ENCODE data around the gene TRMT112. TPM values are rescaled to one million over a fixed set of nuclear protein-coding genes. Genes with fewer than 3 reads are reported as not detected.

Gene TRMT112
- total RNA-seq, 1 experiment from 2014 or later = 328 TPM

- Histone ChIP-seq H3K27me3 (ENCODE audit: insufficient read depth, low read length) (no peaks in the 10 kb centered on the region), H3K9me3 (ENCODE audit: control insufficient read depth in 1 of 2, insufficient read depth in 1 of 2, low read depth in 1 of 2, low read length in 2 of 2) (no peaks in the 10 kb centered on the region), H3K9ac (ENCODE audit: low read length) (no peak overlapping the region), H3K4me3 (replicated peaks in 1 of 2; ENCODE audit: low read depth in 1 of 2, low read length in 2 of 2) (no peak overlapping the region), H3K9me2 (ENCODE audit: insufficient read depth) (no peaks in the 10 kb centered on the region), H3K36me3 (ENCODE audit: control insufficient read depth in 1 of 2, insufficient read depth in 2 of 2, low read length in 2 of 2) (no peaks in the 10 kb centered on the region), H3K79me2 (ENCODE audit: insufficient read depth, low read length) (no peaks in the 10 kb centered on the region), H3K4me1 (ENCODE audit: control insufficient read depth in 1 of 2, insufficient read depth in 2 of 2, low read length in 2 of 2) (peaks cover 15 to 35% of the 10 kb centered on the region in 2 experiments), H4K20me1 (ENCODE audit: insufficient read depth) (no peaks in the 10 kb centered on the region), H3K27ac (ENCODE audit: low read depth, low read length) (no peak overlapping the region), H3K4me2 (ENCODE audit: low read length) (no peak overlapping the region), H2AFZ (ENCODE audit: low read depth, low read length, poor library complexity, severe bottlenecking) (no peak overlapping the region)
- TF ChIP-seq POLR2AphosphoS5 (IDR thresholded peaks at IDR 0.05; ENCODE audit: low read depth, low read length) (no peak), EGR1 (IDR thresholded peaks at IDR 0.05; ENCODE audit: low read depth) (no peak), MAX (IDR thresholded peaks at IDR 0.05) (no peak)
- POLR2A ChIA-PET = interaction anchor here (1.4 to 1.6 kb wide), 2 partner anchors 10 to 35 kb away, joined by 5 to 7 read pairs; partner anchors contain the start of genes PRDX5 and TRMT112
- ATAC-seq (no peak), DNase-seq (ENCODE audit: low read depth, low spot score) (no peak)
- CTCF ChIA-PET = interaction anchor here (6.2 kb wide), 1 partner anchor 20 kb away, joined by 46 read pairs; no protein-coding TSS in a partner anchor
- no TSS peak for BruUV-seq (replicated peaks)
- RAD21 ChIA-PET (ENCODE audit: low non-redundant PET in 1 of 2, low total read pairs in 2 of 2, uncharacterized antibody in 2 of 2, unreplicated experiment in 2 of 2) = interaction anchor here (1.0 to 1.9 kb wide), 2 partner anchors 34 to 35 kb away, joined by 3 to 4 read pairs; partner anchors contain the start of genes PRDX5 (in 2 of the 2) and TRMT112 (in 1 of the 2)
- intact Hi-C loops (cut with micrococcal nuclease) = no loop called here
Measured at GRCh38 chr11:64352099-64352994, 35.0 kb upstream of the TRMT112 start.

- Histone ChIP-seq H3K27ac (ENCODE audit: low read depth, low read length) (no peak overlapping the region), H3K9ac (ENCODE audit: low read length) (no peak overlapping the region), H3K4me1 (ENCODE audit: control insufficient read depth in 1 of 2, insufficient read depth in 2 of 2, low read length in 2 of 2) (peaks cover 7 to 28% of the 10 kb centered on the region in 2 experiments), H4K20me1 (ENCODE audit: insufficient read depth) (no peaks in the 10 kb centered on the region), H3K9me3 (ENCODE audit: control insufficient read depth in 1 of 2, insufficient read depth in 1 of 2, low read depth in 1 of 2, low read length in 2 of 2) (no peaks in the 10 kb centered on the region), H2AFZ (ENCODE audit: low read depth, low read length, poor library complexity, severe bottlenecking) (no peak overlapping the region), H3K27me3 (ENCODE audit: insufficient read depth, low read length) (no peaks in the 10 kb centered on the region), H3K4me3 (replicated peaks in 1 of 2; ENCODE audit: low read depth in 1 of 2, low read length in 2 of 2) (no peak overlapping the region), H3K36me3 (ENCODE audit: control insufficient read depth in 1 of 2, insufficient read depth in 2 of 2, low read length in 2 of 2) (no peaks in the 10 kb centered on the region), H3K9me2 (ENCODE audit: insufficient read depth) (no peaks in the 10 kb centered on the region), H3K79me2 (ENCODE audit: insufficient read depth, low read length) (no peaks in the 10 kb centered on the region), H3K4me2 (ENCODE audit: low read length) (no peak overlapping the region)
- POLR2A ChIA-PET = interaction anchor here (0.8 kb wide), 1 partner anchor 19 kb away, joined by 4 read pairs; no protein-coding TSS in a partner anchor
- TF ChIP-seq MAX (IDR thresholded peaks at IDR 0.05) (no peak), REST (IDR thresholded peaks at IDR 0.05; ENCODE audit: low read depth) (no peak), ZBTB33 (IDR thresholded peaks at IDR 0.05; ENCODE audit: extremely low read depth, insufficient replicate concordance, low read length) (no peak), EZH2phosphoT487 (IDR thresholded peaks at IDR 0.05; ENCODE audit: borderline replicate concordance) (no peak), EZH2 (IDR thresholded peaks at IDR 0.05) (no peak), RAD21 (IDR thresholded peaks at IDR 0.05; ENCODE audit: low read depth) (no peak), TCF7L2 (IDR thresholded peaks at IDR 0.05; ENCODE audit: borderline replicate concordance, extremely low read depth, insufficient read depth, insufficient read length) (no peak), JUND (IDR thresholded peaks at IDR 0.05) (no peak), CBX3 (IDR thresholded peaks at IDR 0.05; ENCODE audit: low read depth) (no peak)
- RAD21 ChIA-PET (ENCODE audit: low non-redundant PET in 1 of 2, low total read pairs in 2 of 2, uncharacterized antibody in 2 of 2, unreplicated experiment in 2 of 2) = no interaction called here
- no TSS peak for BruUV-seq (replicated peaks)
- intact Hi-C loops (cut with micrococcal nuclease) = no loop called here
- no peak for ATAC-seq
- CTCF ChIA-PET = no interaction called here
- DNase-seq (ENCODE audit: low read depth, low spot score) = no peak
Measured at GRCh38 chr11:64351136-64351631, 33.8 kb upstream of the TRMT112 start.

Data from HCT116 (cell line).